ENCODE measurements around the gene CR2. TPM values are rescaled to one million over a fixed set of nuclear protein-coding genes. Genes with fewer than 3 reads are reported as not detected.

The CR2 gene
- total RNA-seq, 1 donor from 2014 or later = not detected

GRCh38 chr1:207423560-207424292 is 30.4 kb upstream of the CR2 start:
- no peak for DNase-seq (ENCODE audit: extremely low spot score, unreplicated experiment)
- peaks cover 36% of the 10 kb centered on the region for H3K27me3 Mint-ChIP-seq
- peak overlapping the region; percentile 12 for H3K4me3 Mint-ChIP-seq
- TF ChIP-seq CTCF (conservative IDR thresholded peaks at IDR 0.05) = no peak
- no peaks in the 10 kb centered on the region for H3K4me1 Mint-ChIP-seq (ENCODE audit: unreplicated experiment)
- no peak overlapping the region for H3K27ac Mint-ChIP-seq
- H3K36me3 Mint-ChIP-seq = no peaks in the 10 kb centered on the region
- peaks cover 12% of the 10 kb centered on the region for H3K9me3 Mint-ChIP-seq

GRCh38 chr1:207424570-207425131 is 29.5 kb upstream of the CR2 start:
- H3K27me3 Mint-ChIP-seq = peaks cover 36% of the 10 kb centered on the region
- peaks cover 12% of the 10 kb centered on the region for H3K9me3 Mint-ChIP-seq
- no peak overlapping the region for H3K27ac Mint-ChIP-seq
- H3K4me3 Mint-ChIP-seq = no peak overlapping the region
- DNase-seq (ENCODE audit: extremely low spot score, unreplicated experiment) = no peak
- H3K4me1 Mint-ChIP-seq (ENCODE audit: unreplicated experiment) = no peaks in the 10 kb centered on the region
- TF ChIP-seq CTCF (conservative IDR thresholded peaks at IDR 0.05) = no peak
- H3K36me3 Mint-ChIP-seq = no peaks in the 10 kb centered on the region

- no peaks in the 10 kb centered on the region for H3K36me3 Mint-ChIP-seq
- H3K27me3 Mint-ChIP-seq = peaks cover 37% of the 10 kb centered on the region
- no peak for DNase-seq (ENCODE audit: extremely low spot score, unreplicated experiment)
- peaks cover 7% of the 10 kb centered on the region for H3K9me3 Mint-ChIP-seq
- no peaks in the 10 kb centered on the region for H3K4me1 Mint-ChIP-seq (ENCODE audit: unreplicated experiment)
- no peak overlapping the region for H3K27ac Mint-ChIP-seq
- no peak overlapping the region for H3K4me3 Mint-ChIP-seq
- TF ChIP-seq CTCF (conservative IDR thresholded peaks at IDR 0.05) = no peak
Observed at GRCh38 chr1:207427832-207428585, 26.1 kb upstream of the CR2 start.

- H3K9me3 Mint-ChIP-seq = peaks cover 7% of the 10 kb centered on the region
Observed at GRCh38 chr1:207428783-207429182, 25.3 kb upstream of the CR2 start.

GRCh38 chr1:207429963-207430362 is 24.2 kb upstream of the CR2 start:
- H3K36me3 Mint-ChIP-seq = no peaks in the 10 kb centered on the region
- H3K9me3 Mint-ChIP-seq = peaks cover 7% of the 10 kb centered on the region
- TF ChIP-seq CTCF (conservative IDR thresholded peaks at IDR 0.05) = no peak
- H3K4me3 Mint-ChIP-seq = no peak overlapping the region
- peaks cover 33% of the 10 kb centered on the region for H3K27me3 Mint-ChIP-seq
- no peaks in the 10 kb centered on the region for H3K4me1 Mint-ChIP-seq (ENCODE audit: unreplicated experiment)
- no peak for DNase-seq (ENCODE audit: extremely low spot score, unreplicated experiment)
- no peak overlapping the region for H3K27ac Mint-ChIP-seq

More at GRCh38 chr1:207428783-207429182, 25.3 kb upstream of the CR2 start:
- H3K27me3 Mint-ChIP-seq = peaks cover 31% of the 10 kb centered on the region
- no peak for TF ChIP-seq CTCF (conservative IDR thresholded peaks at IDR 0.05)
- no peak overlapping the region for H3K4me3 Mint-ChIP-seq
- no peaks in the 10 kb centered on the region for H3K4me1 Mint-ChIP-seq (ENCODE audit: unreplicated experiment)
- no peaks in the 10 kb centered on the region for H3K36me3 Mint-ChIP-seq
- no peak overlapping the region for H3K27ac Mint-ChIP-seq
- no peak for DNase-seq (ENCODE audit: extremely low spot score, unreplicated experiment)
